ENCODE data around the gene ZFHX3. TPM values are rescaled to one million over a fixed set of nuclear protein-coding genes. Genes with fewer than 3 reads are reported as not detected.

ZFHX3 gene
- total and polyA plus RNA-seq, 3 donors from 2014 or later: 3.3 to 19.9 (median 15.7) TPM

GRCh38 chr16:72928090-72928981, 119.6 kb downstream of the ZFHX3 start:
- H3K27ac ChIP-seq: no peak overlapping the region
- TF ChIP-seq POLR2A (IDR thresholded peaks at IDR 0.05) (no peak), CTCF (IDR thresholded peaks at IDR 0.05) (no peak)
- no peaks in the 10 kb centered on the region for H3K27me3 ChIP-seq
- H3K36me3 ChIP-seq (ENCODE audit: low read depth, missing control alignments): no peaks in the 10 kb centered on the region
- no peaks in the 10 kb centered on the region for H3K9me3 ChIP-seq
- intact Hi-C loops (cut with DNase I; ENCODE audit: low total_unique reads): no loop called here
- H3K4me1 ChIP-seq: peaks cover 24% of the 10 kb centered on the region
- no peak overlapping the region for H3K4me3 ChIP-seq
- no peak for DNase-seq
- 89 to 94% methylated on average over 11 of the region's 11 CpGs for WGBS, 2 donors

- Histone ChIP-seq H3K9me3 (no peaks in the 10 kb centered on the region), H3K4me3 (no peak overlapping the region), H3K36me3 (ENCODE audit: low read depth, missing control alignments) (no peaks in the 10 kb centered on the region), H3K27ac (no peak overlapping the region), H3K27me3 (no peaks in the 10 kb centered on the region), H3K4me1 (peaks cover 23% of the 10 kb centered on the region)
- intact Hi-C loops (cut with DNase I; ENCODE audit: low total_unique reads): no loop called here
- 74 to 88% methylated on average over 11 to 26 of the region's 26 CpGs for WGBS, 2 donors
- TF ChIP-seq POLR2A (IDR thresholded peaks at IDR 0.05) (no peak), CTCF (IDR thresholded peaks at IDR 0.05) (no peak)
- DNase-seq: no peak
These were observed 120.5 kb downstream of the ZFHX3 start for GRCh38 chr16:72927199-72928089.

GRCh38 chr16:72926177-72927070, 121.5 kb downstream of the ZFHX3 start:
- no peak overlapping the region for H3K4me3 ChIP-seq
- TF ChIP-seq POLR2A (IDR thresholded peaks at IDR 0.05) (no peak), CTCF (IDR thresholded peaks at IDR 0.05) (no peak)
- H3K4me1 ChIP-seq: peaks cover 23% of the 10 kb centered on the region
- DNase-seq: no peak
- H3K9me3 ChIP-seq: no peaks in the 10 kb centered on the region
- H3K27me3 ChIP-seq: no peaks in the 10 kb centered on the region
- intact Hi-C loops (cut with DNase I; ENCODE audit: low total_unique reads): no loop called here
- no peak overlapping the region for H3K27ac ChIP-seq
- no peaks in the 10 kb centered on the region for H3K36me3 ChIP-seq (ENCODE audit: low read depth, missing control alignments)
- 87 to 89% methylated on average over 12 of the region's 12 CpGs for WGBS, 2 donors

- WGBS, 2 donors: 96 to 97% methylated on average over 5 of the region's 5 CpGs
- TF ChIP-seq CTCF (IDR thresholded peaks at IDR 0.05): no peak
- Histone ChIP-seq H3K9me3 (no peaks in the 10 kb centered on the region), H3K4me1 (peaks cover 15% of the 10 kb centered on the region), H3K4me3 (no peak overlapping the region), H3K27ac (no peak overlapping the region), H3K27me3 (no peaks in the 10 kb centered on the region), H3K36me3 (ENCODE audit: low read depth, missing control alignments) (no peaks in the 10 kb centered on the region)
- intact Hi-C loops (cut with DNase I; ENCODE audit: low total_unique reads): no loop called here
- no peak for DNase-seq
These were observed 122.3 kb downstream of the ZFHX3 start for GRCh38 chr16:72925631-72925979.

Data from testis (tissue), 3 donors.